Umbilical cord (tissue), 2 donors: ENCODE data around the gene FAM163A. TPM values are rescaled to one million over a fixed set of nuclear protein-coding genes. Genes with fewer than 3 reads are reported as not detected.
"Not testable (repeated sequence)": the region's sequence is repeated elsewhere in the genome, so short reads cannot be mapped to it uniquely, and the experiment has no call there.

Experiments
- DNase-seq: peaks from one replicate; pipeline ENCODE4 v3.0.0-alpha.2; 2015; ENCODE audit warnings: low spot score
- total RNA-seq: library from RNA; depleted of rRNA; stranded (reverse); fragments of >200 nt; gene quantifications from one replicate; pipeline ENCODE4 v1.2.3, GENCODE V29; 2014; ENCODE audit warnings: low replicate concordance; ENCODE audit not compliant: insufficient read depth

FAM163A gene
- total RNA-seq, 1 donor from 2014 or later, result 3.6 TPM

GRCh38 chr1:179848233-179848632 is 105.1 kb downstream of the FAM163A start:
- no peak for DNase-seq

GRCh38 chr1:179853102-179853501 is 110.0 kb downstream of the FAM163A start:
- DNase-seq, result no peak

- not testable (repeated sequence) for DNase-seq
These were observed 112.7 kb downstream of the FAM163A start for GRCh38 chr1:179855831-179856230.

- no peak for DNase-seq
These were observed 113.2 kb downstream of the FAM163A start for GRCh38 chr1:179856296-179856695.

- no peak for DNase-seq
These were observed 113.9 kb downstream of the FAM163A start for GRCh38 chr1:179857009-179857408.

- DNase-seq, result no peak
These were observed 117.6 kb downstream of the FAM163A start for GRCh38 chr1:179860652-179861051.

- DNase-seq, result no peak
These were observed 122.3 kb downstream of the FAM163A start for GRCh38 chr1:179865377-179865776.

Other genes starting within 250 kb of the FAM163A start
- not detected for gene NPHS2, start 167.3 kb upstream of the FAM163A start, total RNA-seq
- not detected for gene TDRD5, start 151.5 kb upstream of the FAM163A start, total RNA-seq
- 78.7 TPM for gene TOR1AIP2, start 134.5 kb downstream of the FAM163A start, total RNA-seq
- gene TOR1AIP1, start 139.0 kb downstream of the FAM163A start, total RNA-seq, result 83.3 TPM
- 110 TPM for gene CEP350, start 211.5 kb downstream of the FAM163A start, total RNA-seq